ENCODE results near the gene CLSTN1.

DNA sequence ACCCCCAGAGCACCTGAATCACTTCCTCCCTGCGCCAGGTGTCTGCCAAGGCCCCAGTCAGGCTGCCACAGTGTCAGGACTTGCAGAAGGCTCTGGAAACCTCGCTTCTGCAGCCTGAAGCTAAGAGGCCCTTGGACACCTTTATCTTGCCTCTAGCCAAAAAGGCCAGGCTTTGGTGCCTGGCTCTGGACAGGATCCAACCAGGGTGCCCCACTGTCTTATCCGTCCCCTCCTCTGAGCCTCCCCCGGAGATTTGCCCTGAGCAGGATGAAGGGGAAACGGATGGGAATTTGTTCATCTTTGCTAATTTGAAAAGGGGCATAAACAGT, 12.8 kb upstream of the CLSTN1 start:
- TF ChIP-seq EZH2 (IDR thresholded peaks at IDR 0.05; ENCODE audit: insufficient read depth, poor library complexity, severe bottlenecking) (no peak), EZH2phosphoT487 (IDR thresholded peaks at IDR 0.05; ENCODE audit: insufficient read depth, low read depth) (no peak)
